Right lobe of liver (tissue), 6 donors: ENCODE data around the gene FHIT. TPM values are rescaled to one million over a fixed set of nuclear protein-coding genes. Genes with fewer than 3 reads are reported as not detected.

ENCODE experiments used
- ATAC-seq, 4 donors: fragments of 200-7000 bp; cut with Tn5 transposase; one replicate each; pipeline ENCODE4 v1.9.1; 2020; ENCODE audit warnings: mild to moderate bottlenecking in 4 of 4, moderate library complexity in 4 of 4
- DNase-seq, 3 donors: peaks; one replicate each; pipeline ENCODE4 v3.0.0-alpha.2; 2020
- H3K27ac ChIP-seq, 3 donors: fragments of 200-600 bp; one replicate each; pipeline ENCODE4 v1.8.0; 2022
- H3K27me3 ChIP-seq, 2 donors: fragments of 200-600 bp; one replicate each; pipeline ENCODE4 v1.8.0; 2022
- H3K36me3 ChIP-seq, 4 donors: fragments of 200-600 bp; sonication (generic) in 1 of 4; one replicate each; pipeline versions ENCODE4 v1.5.1 to v1.8.0; 2017 to 2022; ENCODE audit warnings: control low read depth in 1 of 4
- H3K4me1 ChIP-seq, 4 donors: fragments of 200-600 bp; sonication (generic) in 1 of 4; one replicate each; pipeline versions ENCODE4 v1.5.1 to v1.8.0; 2017 to 2022; ENCODE audit warnings: control low read depth in 1 of 4
- H3K4me3 ChIP-seq, 3 donors: fragments of 200-600 bp; one replicate each; pipeline ENCODE4 v1.8.0; 2022
- H3K9me3 ChIP-seq, 4 donors: fragments of 200-600 bp; sonication (generic) in 1 of 4; one replicate each; pipeline versions ENCODE4 v1.5.1 to v1.8.0; 2017 to 2022; ENCODE audit warnings: control low read depth in 1 of 4
- CTCF ChIP-seq, 4 donors: fragments of 200-600 bp in 3 of 4; fragments of 450-650 bp in 1 of 4; IDR thresholded peaks; one replicate each; pipeline versions ENCODE4 v1.5.1 to v1.8.0; 2016 to 2022; ENCODE audit warnings: antibody characterized with exemption in 4 of 4, mild to moderate bottlenecking in 2 of 4
- POLR2A ChIP-seq: fragments of 450-650 bp; IDR thresholded peaks from one replicate; pipeline ENCODE4 v1.6.1; 2017; ENCODE audit warnings: antibody characterized with exemption, mild to moderate bottlenecking
- WGBS: methylation state at CpG from one replicate; pipeline ENCODE4 v1.1.6; 2018; ENCODE audit warnings: low coverage, low lambda C conversion rate; ENCODE audit not compliant: insufficient coverage; ENCODE audit errors: missing lambda C conversion rate; 5-methylcytosine and 5-hydroxymethylcytosine counted together
- intact Hi-C, 2 donors: fragments of 100-400 bp; cut with DNase I; formaldehyde crosslinking; loops; one replicate each; pipeline versions ENCODE4 v1.11.2 to v1.14.1; 2022
- total RNA-seq, 6 experiments: library from RNA; depleted of rRNA in 2 of 6; stranded (reverse); fragments of >200 nt in 2 of 6; fragmentation: NEBNext Ultra II Directional in 3 of 6; extraction: Animal tissue kit (Norgen Biotek cat#: 25700) in 3 of 6; gene quantifications; one replicate each; pipeline versions ENCODE4 v1.1.0 to v1.2.4, GENCODE V29; 2016 to 2023
- donor health status: DM: no; HTN: yes; CAD: no.
- donor health status: DM: no; HTN: no; CAD: no.
- donor health status: DM: no; HTN: no; CAD: no.
- donor health status: DM: no; HTN: yes; CAD: no.
- donor health status: DM: no; HTN: yes; CAD: no.

FHIT gene
- total RNA-seq, 6 experiments from 2014 or later = 6.6 to 11.2 (median 8.0) TPM

GRCh38 chr3:59867185-59868002 lies 1383.9 kb downstream of the FHIT start:
- Histone ChIP-seq H3K27ac (no peak overlapping the region), H3K9me3 (no peaks in the 10 kb centered on the region), H3K4me3 (no peak overlapping the region), H3K4me1 (no peaks in the 10 kb centered on the region), H3K36me3 (no peaks in the 10 kb centered on the region), H3K27me3 (no peaks in the 10 kb centered on the region)
- no peak for DNase-seq
- WGBS = 60% methylated on average over 3 of the region's 3 CpGs
- TF ChIP-seq POLR2A (no peak), CTCF (IDR thresholded peaks at IDR 0.05) (no peak)
- ATAC-seq = no peak
- intact Hi-C loops = no loop called here

GRCh38 chr3:59866076-59866475 lies 1385.2 kb downstream of the FHIT start:
- 73% methylated on average over 3 of the region's 5 CpGs for WGBS
- H3K4me3 ChIP-seq = no peak overlapping the region
- DNase-seq (no peak), ATAC-seq (peak in 3 of 4 donors; percentile 23 to 52 (median 34))
- no peaks in the 10 kb centered on the region for H3K9me3 ChIP-seq
- H3K36me3 ChIP-seq = no peaks in the 10 kb centered on the region
- TF ChIP-seq CTCF (IDR thresholded peaks at IDR 0.05) (no peak), POLR2A (no peak)
- intact Hi-C loops = no loop called here
- H3K27me3 ChIP-seq = no peaks in the 10 kb centered on the region
- H3K4me1 ChIP-seq = no peaks in the 10 kb centered on the region
- no peak overlapping the region for H3K27ac ChIP-seq

- no peaks in the 10 kb centered on the region for H3K4me1 ChIP-seq
- H3K36me3 ChIP-seq = no peaks in the 10 kb centered on the region
- no peak overlapping the region for H3K4me3 ChIP-seq
- 78% methylated on average over 4 of the region's 4 CpGs for WGBS
- no peaks in the 10 kb centered on the region for H3K27me3 ChIP-seq
- intact Hi-C loops = no loop called here
- H3K27ac ChIP-seq = no peak overlapping the region
- H3K9me3 ChIP-seq = no peaks in the 10 kb centered on the region
- no peak for DNase-seq
- TF ChIP-seq POLR2A (no peak), CTCF (IDR thresholded peaks at IDR 0.05) (no peak)
- no peak for ATAC-seq
These were observed 1385.9 kb downstream of the FHIT start for GRCh38 chr3:59865351-59865750.

- Histone ChIP-seq H3K4me3 (no peak overlapping the region), H3K27ac (no peak overlapping the region), H3K36me3 (no peaks in the 10 kb centered on the region), H3K27me3 (no peaks in the 10 kb centered on the region), H3K9me3 (no peaks in the 10 kb centered on the region), H3K4me1 (no peaks in the 10 kb centered on the region)
- DNase-seq (no peak), ATAC-seq (no peak)
- TF ChIP-seq POLR2A (no peak), CTCF (IDR thresholded peaks at IDR 0.05) (no peak)
- 55% methylated on average over 5 of the region's 6 CpGs for WGBS
- intact Hi-C loops = no loop called here
These were observed 1388.6 kb downstream of the FHIT start for GRCh38 chr3:59862686-59863085.
